GM15510 (cell line): ENCODE measurements around the gene OR2F1.

Experiments used
- POLR2A ChIP-seq: IDR thresholded peaks from 3 replicates; pipeline ENCODE4 v1.6.1; 2011; ENCODE audit warnings: borderline replicate concordance; ENCODE audit not compliant: insufficient read length; ENCODE audit errors: extremely low read depth

Gene OR2F1, protein sequence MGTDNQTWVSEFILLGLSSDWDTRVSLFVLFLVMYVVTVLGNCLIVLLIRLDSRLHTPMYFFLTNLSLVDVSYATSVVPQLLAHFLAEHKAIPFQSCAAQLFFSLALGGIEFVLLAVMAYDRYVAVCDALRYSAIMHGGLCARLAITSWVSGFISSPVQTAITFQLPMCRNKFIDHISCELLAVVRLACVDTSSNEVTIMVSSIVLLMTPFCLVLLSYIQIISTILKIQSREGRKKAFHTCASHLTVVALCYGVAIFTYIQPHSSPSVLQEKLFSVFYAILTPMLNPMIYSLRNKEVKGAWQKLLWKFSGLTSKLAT

GRCh38 chr7:143954544-143954943 lies at the start of gene OR2F1:
Gene OR2F1 (plus strand): TSS chr7:143954844. CDS start chr7:143959971, 5,127 bp downstream.
- TF ChIP-seq POLR2A, result no peak

DNA sequence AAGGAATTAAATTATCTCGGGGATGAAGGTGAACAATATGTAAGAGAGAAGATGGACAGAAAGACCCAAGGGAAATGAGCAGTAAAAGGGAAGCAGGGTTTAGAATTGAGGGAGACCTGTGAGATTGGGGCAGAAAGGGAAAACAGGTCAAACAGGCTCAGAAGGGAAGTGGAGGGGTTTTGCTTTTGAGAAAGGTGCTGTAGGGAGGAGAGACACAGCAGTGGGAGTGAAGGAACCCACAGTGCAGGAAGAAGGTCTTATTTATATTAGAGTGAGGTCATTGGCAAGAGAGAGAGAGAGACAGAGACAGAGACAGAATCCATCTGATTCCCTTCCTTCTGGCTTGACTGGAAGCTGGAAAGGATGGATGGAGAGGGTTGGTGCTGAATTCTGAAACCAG lies 49.1 kb upstream of the OR2F1 start:
- TF ChIP-seq POLR2A, result no peak

- no peak for TF ChIP-seq POLR2A
Observed at GRCh38 chr7:143906151-143906550, 48.5 kb upstream of the OR2F1 start.

GRCh38 chr7:143906895-143907294 lies 47.7 kb upstream of the OR2F1 start:
- no peak for TF ChIP-seq POLR2A

DNA sequence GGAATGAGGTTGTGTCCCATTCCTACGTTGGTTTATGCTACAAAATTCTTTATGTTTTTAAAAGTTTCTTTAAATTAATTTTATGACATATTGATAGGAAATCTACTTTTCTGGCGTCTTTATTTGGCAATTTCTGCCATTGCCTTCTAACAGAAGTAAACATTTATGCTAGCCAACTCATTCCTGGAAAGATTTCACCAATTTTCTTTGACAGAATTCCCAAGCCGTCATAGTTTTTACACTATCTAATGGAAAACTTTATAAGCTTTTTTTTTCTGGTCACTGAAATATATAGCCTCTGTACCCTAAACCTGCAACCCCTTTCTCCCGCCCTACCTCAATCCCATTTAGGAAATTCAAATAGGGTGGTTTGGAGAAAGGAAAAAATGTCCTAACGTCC lies 46.5 kb upstream of the OR2F1 start:
- TF ChIP-seq POLR2A, result no peak

GRCh38 chr7:143909863-143910262 lies 44.8 kb upstream of the OR2F1 start:
- no peak for TF ChIP-seq POLR2A

GRCh38 chr7:143910473-143911248 lies 44.0 kb upstream of the OR2F1 start:
- TF ChIP-seq POLR2A, result no peak

GRCh38 chr7:143913945-143914615 lies 40.6 kb upstream of the OR2F1 start:
- no peak for TF ChIP-seq POLR2A

GRCh38 chr7:143914938-143915652 lies 39.5 kb upstream of the OR2F1 start:
- TF ChIP-seq POLR2A, result no peak

DNA sequence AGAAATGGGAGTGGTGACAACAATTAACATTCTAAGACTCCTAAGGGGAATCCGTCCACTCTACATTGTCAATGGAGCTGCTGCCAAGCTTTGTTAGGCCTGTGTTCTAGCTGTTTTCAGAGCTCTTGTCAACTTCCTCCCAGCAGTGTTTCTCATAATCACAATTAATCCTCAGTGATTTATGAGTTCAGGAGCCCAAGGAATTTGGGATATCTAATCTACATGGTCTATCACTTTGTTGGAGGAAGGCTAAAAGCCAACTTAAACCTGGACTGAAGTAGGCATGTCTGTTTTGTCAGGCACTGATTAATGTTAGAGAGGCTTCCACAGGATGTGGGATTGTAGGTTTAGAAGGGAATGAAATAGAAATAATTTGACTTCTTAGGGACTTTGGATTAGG lies 29.8 kb upstream of the OR2F1 start:
- TF ChIP-seq POLR2A, result no peak

DNA sequence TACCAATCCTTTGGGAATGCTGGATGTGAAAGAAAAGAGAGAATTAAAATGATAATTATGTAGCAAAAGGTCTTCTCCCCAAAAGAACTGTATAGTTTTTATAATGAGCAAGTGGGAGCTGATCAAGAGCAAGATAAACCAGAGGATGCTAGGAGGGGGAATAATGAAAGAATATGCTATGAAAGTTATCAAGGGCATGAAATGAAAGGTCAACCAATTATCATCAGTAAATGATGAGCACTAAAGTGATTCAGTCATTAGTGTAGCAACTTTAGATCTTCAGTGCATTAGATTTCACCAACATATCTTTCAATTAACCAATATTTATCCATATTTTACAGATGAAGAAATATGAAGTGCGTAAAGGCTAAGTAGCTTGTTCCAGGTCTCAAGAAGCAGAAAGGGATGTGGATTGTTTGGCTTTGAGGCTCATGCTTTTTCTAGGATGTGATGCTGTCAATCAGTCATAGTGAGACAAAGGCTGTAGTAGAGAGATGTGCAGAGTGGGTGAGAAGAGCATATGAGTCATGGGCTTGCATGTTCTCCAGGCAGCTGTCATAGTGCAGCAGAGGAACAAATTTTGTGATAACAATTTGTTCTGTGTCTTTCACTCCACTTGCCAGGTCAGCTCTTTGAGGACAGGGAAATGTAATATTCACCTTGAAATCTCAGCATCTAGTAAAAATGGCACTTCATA lies 25.3 kb upstream of the OR2F1 start:
- TF ChIP-seq POLR2A, result no peak

GRCh38 chr7:143931739-143932138 lies 22.9 kb upstream of the OR2F1 start:
- no peak for TF ChIP-seq POLR2A

DNA sequence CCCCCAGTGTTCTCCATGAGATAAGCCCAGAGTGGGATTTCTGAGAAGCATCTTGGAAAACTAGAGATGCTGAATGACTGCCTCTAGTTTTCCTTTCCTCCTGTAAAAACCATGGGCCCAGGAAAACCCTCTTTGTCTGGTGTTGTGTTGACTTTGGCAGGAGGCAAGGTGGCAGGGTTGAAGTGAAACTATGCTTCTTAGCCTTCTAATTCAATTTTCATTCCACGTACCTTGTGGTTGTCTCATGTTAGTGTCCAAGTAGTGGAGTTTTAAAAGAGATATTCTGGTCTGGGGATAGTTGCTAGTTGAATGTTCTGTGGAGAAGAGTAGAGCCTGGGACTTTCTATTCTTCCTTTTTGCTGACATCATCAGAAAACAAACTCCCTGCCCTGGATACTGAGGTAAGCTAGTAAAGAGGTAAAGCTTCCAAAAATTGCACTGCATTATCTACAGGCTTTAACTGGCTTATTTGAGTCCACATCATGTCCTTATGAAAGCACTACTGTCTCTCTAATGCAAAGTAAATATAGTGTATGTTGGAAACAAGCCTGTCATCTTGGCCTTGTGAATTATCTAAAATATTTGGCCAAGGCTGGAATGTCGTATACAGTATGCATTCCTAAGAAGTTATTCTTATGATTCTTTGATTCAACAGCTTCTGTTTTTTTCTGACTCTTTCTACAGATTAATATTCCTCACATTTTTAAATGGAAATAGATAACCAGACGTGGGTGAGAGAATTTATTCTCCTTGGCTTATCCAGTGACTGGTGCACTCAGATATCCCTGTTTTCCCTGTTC lies 19.9 kb upstream of the OR2F1 start, which contains the start of gene OR2F2:
Gene OR2F2, plus strand, starts transcription at position 708 of the 800 bp plus-strand sequence. Its CDS starts 0 bp downstream, at position 708.
- no peak for TF ChIP-seq POLR2A
